ENCODE measurements around the gene PCBP1. TPM values are rescaled to one million over a fixed set of nuclear protein-coding genes. Genes with fewer than 3 reads are reported as not detected.

The PCBP1 gene
- total and polyA plus RNA-seq, 3 donors from 2014 or later: 144 to 270 (median 200) TPM

DNA sequence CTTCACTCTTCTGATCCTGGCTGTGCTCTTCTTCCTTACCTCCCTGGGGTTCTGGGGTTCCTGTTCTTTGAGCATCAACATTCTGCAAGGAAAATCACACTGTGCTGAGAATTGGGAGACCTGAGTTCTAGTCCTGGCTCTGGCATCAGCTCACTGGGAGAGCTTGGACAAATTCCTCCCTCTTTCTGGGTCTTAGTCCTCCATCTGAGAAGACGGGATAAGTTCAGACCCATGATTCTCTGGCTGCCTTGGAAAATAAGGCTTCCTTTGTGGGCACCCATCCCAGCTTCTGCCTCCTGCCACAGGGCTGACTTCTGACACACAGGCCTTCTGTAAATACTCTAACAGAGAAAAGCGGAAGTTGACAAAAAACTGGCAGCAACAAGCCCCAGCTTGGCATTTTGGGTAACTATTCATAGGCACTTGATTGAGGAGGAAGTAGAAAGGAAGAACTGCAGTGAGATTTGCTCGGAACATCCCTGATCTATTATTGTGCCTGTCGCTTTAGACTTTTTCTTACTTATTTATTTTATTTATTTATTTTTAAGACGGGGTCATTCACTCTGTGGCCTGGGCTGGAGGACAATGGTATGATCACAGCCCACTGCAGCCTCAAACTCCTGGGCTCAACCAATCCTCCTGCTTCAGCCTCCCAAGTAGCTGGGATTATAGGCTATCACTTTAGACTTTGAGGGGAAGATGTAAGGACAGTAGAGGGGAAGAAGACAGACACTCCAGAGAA lies 7.9 kb downstream of the PCBP1 start:
- DNase-seq: no peak
- Histone ChIP-seq H3K4me3 (no peak overlapping the region), H3K36me3 (ENCODE audit: low read depth, missing control alignments) (no peaks in the 10 kb centered on the region), H3K27me3 (no peaks in the 10 kb centered on the region), H3K4me1 (peaks cover 11% of the 10 kb centered on the region), H3K9me3 (no peaks in the 10 kb centered on the region), H3K27ac (peak overlapping the region in 1 of 2 donors; percentile 71)
- intact Hi-C loops (cut with DNase I; ENCODE audit: low total_unique reads): no loop called here
- no peak for TF ChIP-seq POLR2A (IDR thresholded peaks at IDR 0.05)
- TF ChIP-seq, protein P1, sequence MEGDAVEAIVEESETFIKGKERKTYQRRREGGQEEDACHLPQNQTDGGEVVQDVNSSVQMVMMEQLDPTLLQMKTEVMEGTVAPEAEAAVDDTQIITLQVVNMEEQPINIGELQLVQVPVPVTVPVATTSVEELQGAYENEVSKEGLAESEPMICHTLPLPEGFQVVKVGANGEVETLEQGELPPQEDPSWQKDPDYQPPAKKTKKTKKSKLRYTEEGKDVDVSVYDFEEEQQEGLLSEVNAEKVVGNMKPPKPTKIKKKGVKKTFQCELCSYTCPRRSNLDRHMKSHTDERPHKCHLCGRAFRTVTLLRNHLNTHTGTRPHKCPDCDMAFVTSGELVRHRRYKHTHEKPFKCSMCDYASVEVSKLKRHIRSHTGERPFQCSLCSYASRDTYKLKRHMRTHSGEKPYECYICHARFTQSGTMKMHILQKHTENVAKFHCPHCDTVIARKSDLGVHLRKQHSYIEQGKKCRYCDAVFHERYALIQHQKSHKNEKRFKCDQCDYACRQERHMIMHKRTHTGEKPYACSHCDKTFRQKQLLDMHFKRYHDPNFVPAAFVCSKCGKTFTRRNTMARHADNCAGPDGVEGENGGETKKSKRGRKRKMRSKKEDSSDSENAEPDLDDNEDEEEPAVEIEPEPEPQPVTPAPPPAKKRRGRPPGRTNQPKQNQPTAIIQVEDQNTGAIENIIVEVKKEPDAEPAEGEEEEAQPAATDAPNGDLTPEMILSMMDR (IDR thresholded peaks at IDR 0.05): no peak
- 69 to 75% methylated on average over 5 of the region's 5 CpGs for WGBS, 2 donors

DNA sequence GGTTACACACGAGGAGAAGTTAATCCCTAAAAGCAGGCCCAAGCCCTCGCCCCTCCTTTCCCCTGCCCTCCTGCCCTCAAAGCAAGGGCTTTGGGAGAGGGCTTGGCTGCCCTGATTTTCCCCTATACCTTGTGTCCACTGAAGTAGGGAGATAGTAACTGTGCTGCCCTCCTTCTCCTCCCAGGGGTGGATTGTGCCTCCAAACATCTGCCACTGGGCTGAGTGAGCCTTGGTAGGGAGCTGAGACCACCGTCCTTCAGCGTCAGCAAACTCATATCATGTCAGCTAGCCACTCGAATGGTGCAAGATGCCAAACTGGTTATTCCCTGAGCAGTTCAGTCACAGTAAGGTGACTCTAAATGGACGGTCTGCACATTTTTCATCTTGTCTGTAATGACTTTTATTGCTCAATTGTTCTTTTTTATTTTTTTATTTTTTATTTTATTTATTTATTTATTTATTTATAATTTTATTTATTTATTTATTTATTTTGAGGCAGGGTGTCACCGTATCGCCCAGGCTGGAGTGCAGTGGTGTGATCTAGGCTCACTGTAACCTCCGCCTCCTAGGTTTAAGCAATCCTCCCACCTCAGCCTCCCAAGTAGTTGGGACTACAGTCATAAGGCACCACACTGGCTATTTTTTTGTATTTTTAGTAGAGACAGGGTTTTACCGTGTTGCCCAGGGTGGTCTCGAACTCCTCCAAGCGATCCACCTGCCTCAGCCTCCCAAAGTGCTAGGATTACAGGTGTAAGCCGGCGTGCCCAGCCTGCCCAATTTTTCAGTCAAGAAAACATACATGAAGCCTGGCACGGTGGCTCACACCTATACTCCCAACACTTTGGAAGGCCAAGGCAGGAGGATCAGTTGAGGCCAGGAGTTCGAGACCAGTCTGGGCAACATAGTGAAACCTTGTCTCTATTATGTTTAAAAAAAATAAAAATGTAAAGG lies 8.7 kb downstream of the PCBP1 start:
- intact Hi-C loops (cut with DNase I; ENCODE audit: low total_unique reads): no loop called here
- no peak overlapping the region for H3K4me3 ChIP-seq
- no peak for TF ChIP-seq POLR2A (IDR thresholded peaks at IDR 0.05)
- TF ChIP-seq, protein P1 (IDR thresholded peaks at IDR 0.05): no peak
- H3K27ac ChIP-seq: peak overlapping the region in 1 of 2 donors; percentile 71
- H3K36me3 ChIP-seq (ENCODE audit: low read depth, missing control alignments): no peaks in the 10 kb centered on the region
- peaks cover 3% of the 10 kb centered on the region for H3K4me1 ChIP-seq
- H3K27me3 ChIP-seq: no peaks in the 10 kb centered on the region
- no peak for DNase-seq
- WGBS, 2 donors: 91% methylated on average over 16 of the region's 16 CpGs
- H3K9me3 ChIP-seq: no peaks in the 10 kb centered on the region

DNA sequence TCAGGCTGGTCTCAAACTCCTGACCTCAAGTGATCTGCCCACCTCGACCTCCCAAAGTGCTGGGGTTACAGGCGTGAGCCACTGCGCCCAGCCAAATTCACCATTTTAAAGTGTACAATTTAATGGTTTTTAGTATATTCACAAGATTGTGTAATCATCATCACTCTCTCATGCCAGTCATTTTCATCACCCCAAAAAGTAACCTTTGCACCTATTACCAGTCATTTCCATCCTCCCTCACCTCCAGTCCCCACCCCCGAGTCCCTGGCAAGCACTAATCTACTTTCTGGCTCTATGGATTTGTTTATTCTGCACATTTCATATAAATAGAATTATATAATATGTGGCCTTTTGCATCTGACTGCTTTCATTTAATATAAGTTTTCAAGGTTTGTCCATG lies 10.8 kb downstream of the PCBP1 start:
- Histone ChIP-seq H3K27me3 (no peaks in the 10 kb centered on the region), H3K36me3 (ENCODE audit: low read depth, missing control alignments) (no peaks in the 10 kb centered on the region), H3K27ac (no peak overlapping the region), H3K4me3 (no peak overlapping the region), H3K9me3 (no peaks in the 10 kb centered on the region), H3K4me1 (no peaks in the 10 kb centered on the region)
- whole genome bisulfite sequencing, 2 donors: 94 to 95% methylated on average over 4 of the region's 4 CpGs
- TF ChIP-seq, protein P1 (IDR thresholded peaks at IDR 0.05): no peak
- TF ChIP-seq POLR2A (IDR thresholded peaks at IDR 0.05): no peak
- no peak for DNase-seq
- intact Hi-C loops (cut with DNase I; ENCODE audit: low total_unique reads): no loop called here

DNA sequence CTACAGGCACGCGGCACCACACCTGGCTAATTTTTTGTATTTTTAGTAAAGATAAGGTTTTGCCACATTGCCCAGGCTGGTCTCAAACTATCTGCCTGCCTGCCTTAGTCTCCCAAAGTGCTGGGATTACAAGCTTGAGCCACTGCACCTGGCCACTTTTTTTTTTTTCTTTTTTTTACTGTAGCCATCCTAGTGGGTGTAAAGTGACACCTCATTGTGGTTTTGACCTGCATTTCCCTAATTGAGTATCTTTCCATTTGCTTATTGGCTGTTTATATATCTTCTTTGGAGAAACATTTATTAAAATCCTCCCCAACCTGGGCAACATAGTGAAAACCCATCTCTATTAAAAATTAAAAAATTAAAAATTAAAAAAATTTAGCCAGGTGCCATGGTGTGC lies 12.0 kb downstream of the PCBP1 start:
- DNase-seq: no peak
- WGBS, 2 donors: 88 to 90% methylated on average over 2 of the region's 2 CpGs

More for the DNA sequence above, 12.0 kb downstream of the PCBP1 start:
- H3K4me3 ChIP-seq: no peak overlapping the region
- H3K4me1 ChIP-seq: peaks cover 2% of the 10 kb centered on the region
- no peaks in the 10 kb centered on the region for H3K9me3 ChIP-seq
- no peak overlapping the region for H3K27ac ChIP-seq
- intact Hi-C loops (cut with DNase I; ENCODE audit: low total_unique reads): no loop called here
- H3K36me3 ChIP-seq (ENCODE audit: low read depth, missing control alignments): no peaks in the 10 kb centered on the region
- no peak for TF ChIP-seq POLR2A (IDR thresholded peaks at IDR 0.05)
- TF ChIP-seq, protein P1 (IDR thresholded peaks at IDR 0.05): no peak
- H3K27me3 ChIP-seq: no peaks in the 10 kb centered on the region
